MG63 (cell line): ENCODE measurements around the gene DLGAP1. TPM values are rescaled to one million over a fixed set of nuclear protein-coding genes. Genes with fewer than 3 reads are reported as not detected.
A peak's percentile ranks its signal among the peaks of the same experiment; 100 is the strongest.
"Not testable (repeated sequence)": the region's sequence is repeated elsewhere in the genome, so short reads cannot be mapped to it uniquely, and the experiment has no call there.

Experiments
- DNase-seq: peaks from one replicate; pipeline ENCODE4 v3.0.0-alpha.2; 2020
- H3K27me3 ChIP-seq: fragments of 250-450 bp; sonication (Bioruptor Pico); 2 replicates; pipeline ENCODE4 v1.5.1; 2020; ENCODE audit warnings: mild to moderate bottlenecking, moderate library complexity
- H3K36me3 ChIP-seq: fragments of 250-450 bp; sonication (Bioruptor Pico); 2 replicates; pipeline ENCODE4 v1.5.1; 2020; ENCODE audit warnings: mild to moderate bottlenecking, moderate library complexity
- H3K4me3 ChIP-seq: fragments of 250-450 bp; sonication (Bioruptor Pico); 2 replicates; pipeline ENCODE4 v1.5.1; 2020; ENCODE audit warnings: mild to moderate bottlenecking, moderate library complexity
- H3K9me3 ChIP-seq: fragments of 250-450 bp; sonication (Bioruptor Pico); 2 replicates; pipeline ENCODE4 v1.5.1; 2020; ENCODE audit warnings: mild to moderate bottlenecking, moderate library complexity
- total RNA-seq: library from RNA; depleted of rRNA; stranded (reverse); fragments of >200 nt; shearing (Covaris generic); gene quantifications from 2 replicates; pipeline ENCODE4 v1.2.3, GENCODE V29; 2014; ENCODE audit warnings: low replicate concordance

DLGAP1 gene
- total RNA-seq, 1 experiment from 2014 or later, result 3.4 TPM

DNA sequence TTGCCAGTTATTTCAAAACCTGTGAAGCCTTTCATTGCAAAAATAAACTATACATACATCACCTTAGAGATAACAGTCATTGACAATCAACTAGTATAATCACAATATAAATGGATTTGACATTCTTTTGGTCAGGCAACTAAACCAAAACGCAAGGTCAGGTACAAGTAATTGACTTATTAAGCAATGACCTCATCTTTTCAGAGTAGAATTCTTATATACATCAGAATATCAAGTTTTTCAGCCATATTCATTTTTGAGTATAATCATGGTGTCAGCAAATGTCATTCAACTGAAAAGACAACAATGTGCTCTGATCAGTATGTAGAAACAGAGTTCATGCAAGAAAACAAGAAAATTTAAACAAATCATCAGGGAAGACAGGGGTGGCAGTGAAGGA is 796.6 kb downstream of the DLGAP1 start:
- no peaks in the 10 kb centered on the region for H3K36me3 ChIP-seq
- DNase-seq, result no peak

DNA sequence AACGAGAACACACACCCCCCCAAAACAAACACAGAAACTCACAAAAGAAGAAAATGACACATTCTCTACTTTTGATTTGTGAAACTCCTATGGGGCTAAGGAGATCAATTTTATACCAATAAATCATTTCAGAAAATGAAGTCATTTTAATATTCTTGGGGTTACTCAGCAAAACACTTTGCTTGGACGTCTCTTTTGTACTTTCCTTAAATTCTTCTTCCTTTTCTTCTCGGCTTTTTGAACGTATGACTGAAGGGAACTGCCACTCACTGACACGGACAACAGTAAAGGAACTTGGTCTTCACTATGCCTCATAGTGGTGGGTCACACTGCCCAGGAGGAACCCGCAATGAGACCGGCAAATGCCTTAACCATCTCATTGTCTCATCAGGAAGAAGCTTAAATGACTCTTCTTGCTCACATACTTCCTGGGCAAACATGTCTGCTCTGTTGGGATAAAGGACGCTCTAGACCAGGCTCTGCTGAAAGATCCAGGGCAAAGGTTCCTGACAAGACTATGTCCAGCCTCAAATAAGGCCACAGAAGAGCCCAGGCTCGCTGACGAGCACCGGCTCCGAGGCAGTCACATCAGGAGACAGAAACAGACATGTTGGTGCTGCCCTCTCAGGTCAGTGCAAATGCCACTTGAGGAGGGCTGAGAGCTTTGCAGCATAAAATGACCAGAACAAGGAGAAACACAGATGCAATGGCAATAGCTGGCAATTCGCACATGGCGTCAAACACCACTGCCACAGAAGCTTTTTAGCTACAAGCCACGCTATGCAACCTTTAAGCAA is 799.7 kb downstream of the DLGAP1 start:
- Histone ChIP-seq H3K4me3 (no peak overlapping the region), H3K27me3 (no peaks in the 10 kb centered on the region), H3K9me3 (no peaks in the 10 kb centered on the region), H3K36me3 (no peaks in the 10 kb centered on the region)
- DNase-seq, result no peak

More for the DNA sequence above, 796.6 kb downstream of the DLGAP1 start:
- Histone ChIP-seq H3K4me3 (no peak overlapping the region), H3K9me3 (0 out of 2 replicates have a peak, but pooled peaks cover 3% of the 10 kb centered on the region), H3K27me3 (no peaks in the 10 kb centered on the region)

DNA sequence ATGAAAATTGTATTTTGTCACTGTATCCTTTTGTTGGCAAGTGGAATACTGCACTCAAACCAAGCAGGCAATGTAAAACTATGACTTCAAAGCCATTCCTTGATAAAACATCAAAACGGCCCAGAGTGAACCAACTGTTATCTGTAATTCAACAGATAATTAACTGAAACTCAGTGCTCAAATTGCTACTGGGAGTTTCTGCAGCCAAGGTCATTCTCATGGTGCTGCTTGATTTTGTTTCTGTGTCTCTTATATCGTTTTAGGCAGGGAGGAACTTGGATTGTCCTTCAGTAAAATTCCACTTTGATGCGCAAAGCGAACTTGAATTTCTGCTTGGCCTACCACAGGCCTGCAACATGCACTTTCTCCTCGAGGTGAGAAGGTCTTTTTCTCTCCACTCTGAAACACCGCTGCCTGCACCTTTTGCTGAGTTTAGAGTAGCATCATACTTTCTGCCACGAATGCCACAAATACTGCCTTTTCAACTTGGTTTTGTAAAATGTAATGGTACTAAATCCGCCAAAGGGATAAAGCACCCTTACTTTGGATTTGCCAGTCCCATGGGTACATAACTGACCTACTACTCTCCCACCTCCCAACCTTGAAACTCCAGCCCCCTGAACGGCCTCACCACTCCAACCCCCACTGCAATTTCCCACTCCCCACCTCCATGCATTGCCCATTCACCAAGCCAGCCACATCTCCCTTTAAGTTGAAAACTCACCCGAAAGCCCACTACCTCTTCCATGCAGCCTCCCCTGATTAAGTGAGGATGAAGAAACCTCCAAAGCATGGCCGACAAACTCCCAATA is 800.5 kb downstream of the DLGAP1 start:
- DNase-seq, result no peak
- no peaks in the 10 kb centered on the region for H3K36me3 ChIP-seq
- no peaks in the 10 kb centered on the region for H3K9me3 ChIP-seq
- H3K4me3 ChIP-seq, result no peak overlapping the region
- no peaks in the 10 kb centered on the region for H3K27me3 ChIP-seq

DNA sequence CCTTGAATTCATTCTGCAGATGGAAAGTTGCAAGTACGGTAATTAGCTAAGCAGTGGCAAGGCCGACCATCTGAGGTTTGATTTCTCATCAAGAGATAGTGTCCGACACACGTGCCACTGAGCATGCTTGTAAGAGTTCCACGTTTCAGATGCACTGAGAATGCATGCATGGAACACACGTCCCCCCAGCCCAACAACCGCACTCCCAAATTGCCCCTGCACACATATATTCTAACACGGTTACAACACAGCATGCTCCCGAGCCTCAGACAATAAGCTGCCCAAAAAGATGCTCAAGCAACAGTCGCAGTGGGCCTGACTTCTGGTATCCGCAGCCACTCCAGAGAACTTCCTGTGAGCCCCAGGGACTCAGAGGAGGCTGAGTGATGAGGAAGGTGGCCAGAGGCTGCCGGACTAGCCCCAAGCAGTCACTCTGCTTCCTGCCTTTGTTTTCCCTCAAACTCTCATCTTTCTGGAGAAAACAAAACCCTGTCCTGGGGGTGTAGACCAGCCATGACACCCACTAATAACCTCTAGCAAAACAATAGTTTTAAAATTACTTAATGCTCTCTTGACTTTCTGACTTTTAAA is 801.2 kb downstream of the DLGAP1 start:
- no peaks in the 10 kb centered on the region for H3K9me3 ChIP-seq
- no peaks in the 10 kb centered on the region for H3K36me3 ChIP-seq
- no peak for DNase-seq
- no peak overlapping the region for H3K4me3 ChIP-seq
- no peaks in the 10 kb centered on the region for H3K27me3 ChIP-seq

DNA sequence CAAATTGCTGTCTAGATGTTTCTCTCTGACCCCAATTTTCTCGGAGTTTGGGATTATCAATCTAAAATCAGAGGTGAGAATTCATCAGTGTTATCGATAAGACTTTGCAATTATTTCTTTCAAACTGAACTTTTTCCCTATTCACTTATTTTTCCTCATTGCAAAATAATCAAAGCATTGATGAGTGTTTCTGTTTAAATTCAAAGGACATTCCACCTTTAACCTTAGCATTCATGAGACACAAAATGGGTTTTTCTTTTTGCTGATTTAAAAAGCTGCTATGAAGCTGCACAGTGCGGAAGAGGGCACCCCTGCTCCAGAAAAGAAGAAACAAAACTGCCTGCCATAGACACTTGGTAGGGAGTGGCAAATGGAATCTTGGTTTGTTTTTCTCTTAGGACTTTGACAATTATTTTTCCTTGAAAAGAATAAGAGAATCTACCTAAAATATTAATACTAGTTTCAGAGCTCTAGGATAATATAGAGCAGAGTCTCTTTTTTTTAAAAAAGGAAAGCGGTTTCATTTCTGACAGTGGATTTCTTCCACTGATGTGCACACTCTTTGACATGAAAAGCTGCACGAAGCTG is 801.8 kb downstream of the DLGAP1 start:
- Histone ChIP-seq H3K4me3 (no peak overlapping the region), H3K36me3 (no peaks in the 10 kb centered on the region), H3K27me3 (no peaks in the 10 kb centered on the region), H3K9me3 (no peaks in the 10 kb centered on the region)
- DNase-seq, result no peak

DNA sequence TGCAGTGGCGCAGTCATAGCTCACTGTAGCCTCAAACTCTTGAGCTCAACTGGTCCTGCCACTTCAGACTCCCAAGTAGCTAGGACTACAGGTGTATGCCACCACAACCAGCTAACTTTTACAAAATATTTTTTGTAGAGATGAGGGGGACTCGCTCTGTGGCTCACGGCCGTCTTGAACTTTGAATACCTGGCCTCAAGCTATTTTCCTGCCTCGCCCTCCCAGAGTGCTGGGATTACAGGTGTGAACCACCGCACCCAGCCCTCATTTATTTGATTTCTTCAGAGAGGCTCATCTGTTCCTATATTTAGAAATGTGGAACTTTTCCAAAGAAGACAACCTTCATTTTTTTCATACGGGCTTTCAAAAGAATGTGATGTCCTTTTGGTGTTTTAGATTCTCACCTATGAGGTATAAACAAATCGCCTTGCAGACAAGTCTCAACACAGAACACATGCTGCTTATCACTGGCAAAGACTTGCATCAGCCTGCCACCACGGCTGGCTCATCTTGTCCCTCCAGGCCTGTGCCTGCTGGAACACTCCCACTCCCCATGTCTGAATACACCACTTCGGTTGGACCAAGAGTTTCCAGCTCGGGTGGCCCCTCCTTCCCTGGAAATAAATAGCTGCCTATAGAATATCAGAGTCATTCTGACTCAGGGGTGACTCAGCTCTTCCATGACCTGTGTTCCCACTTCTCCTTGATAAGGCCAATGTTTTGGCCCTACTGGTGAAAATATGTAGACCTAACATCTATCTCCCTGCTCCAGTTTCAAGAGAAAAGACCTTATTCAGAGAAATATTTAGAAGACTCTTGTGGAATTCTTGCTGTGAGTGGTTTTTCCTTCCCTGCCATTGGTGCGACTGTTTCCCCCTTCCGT is 802.5 kb downstream of the DLGAP1 start:
- DNase-seq, result peak; percentile 94
- H3K27me3 ChIP-seq, result no peaks in the 10 kb centered on the region
- no peaks in the 10 kb centered on the region for H3K36me3 ChIP-seq
- H3K4me3 ChIP-seq, result no peak overlapping the region
- H3K9me3 ChIP-seq, result no peaks in the 10 kb centered on the region

DNA sequence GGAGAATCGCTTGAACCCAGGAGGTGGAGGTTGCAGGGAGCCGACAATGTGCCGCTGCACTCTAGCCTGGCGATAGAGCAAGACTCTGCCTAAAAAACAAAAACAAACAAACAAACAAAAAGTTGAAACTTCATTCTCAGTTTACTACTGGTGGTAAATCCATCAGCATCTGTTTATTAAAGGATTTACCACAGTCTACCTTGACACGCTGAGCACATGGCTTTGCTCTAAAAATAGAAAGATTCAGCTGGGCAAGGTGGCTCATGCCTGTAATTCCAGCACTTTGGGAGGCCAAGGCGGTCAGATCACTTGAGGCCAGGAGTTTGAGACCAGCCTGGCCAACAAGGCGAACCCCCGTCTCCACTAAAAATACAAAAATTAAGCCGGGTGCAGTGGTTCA is 803.8 kb downstream of the DLGAP1 start:
- no peaks in the 10 kb centered on the region for H3K36me3 ChIP-seq
- no peaks in the 10 kb centered on the region for H3K27me3 ChIP-seq
- DNase-seq, result no peak
- no peaks in the 10 kb centered on the region for H3K9me3 ChIP-seq
- no peak overlapping the region for H3K4me3 ChIP-seq

DNA sequence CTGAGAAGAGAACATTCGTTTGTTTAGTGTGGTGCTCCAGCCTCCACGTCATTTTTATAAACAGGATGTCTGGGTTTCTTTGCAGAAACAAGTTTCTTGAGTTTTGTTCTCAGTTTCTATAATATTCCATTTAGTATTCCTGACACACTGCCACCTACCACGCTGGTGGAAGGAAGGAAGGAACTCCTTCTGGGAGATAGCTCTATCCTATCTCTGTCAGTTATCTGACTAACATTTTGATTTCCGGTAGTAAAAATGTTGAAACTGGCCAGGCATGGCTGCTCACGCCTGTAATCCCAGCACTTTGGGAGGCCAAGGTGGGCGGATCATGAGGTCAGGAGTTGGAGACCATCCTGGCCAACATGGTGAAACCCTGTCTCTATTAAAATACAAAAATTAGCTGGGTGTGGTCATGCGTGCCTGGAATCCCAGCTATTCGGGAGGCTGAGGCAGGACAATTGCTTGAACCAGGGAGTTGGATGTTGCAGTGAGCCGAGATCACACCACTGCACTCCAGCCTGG is 804.5 kb downstream of the DLGAP1 start:
- H3K9me3 ChIP-seq, H3K4me3 ChIP-seq, H3K27me3 ChIP-seq, H3K36me3 ChIP-seq: not testable (repeated sequence)
- peak; percentile 80 for DNase-seq

DNA sequence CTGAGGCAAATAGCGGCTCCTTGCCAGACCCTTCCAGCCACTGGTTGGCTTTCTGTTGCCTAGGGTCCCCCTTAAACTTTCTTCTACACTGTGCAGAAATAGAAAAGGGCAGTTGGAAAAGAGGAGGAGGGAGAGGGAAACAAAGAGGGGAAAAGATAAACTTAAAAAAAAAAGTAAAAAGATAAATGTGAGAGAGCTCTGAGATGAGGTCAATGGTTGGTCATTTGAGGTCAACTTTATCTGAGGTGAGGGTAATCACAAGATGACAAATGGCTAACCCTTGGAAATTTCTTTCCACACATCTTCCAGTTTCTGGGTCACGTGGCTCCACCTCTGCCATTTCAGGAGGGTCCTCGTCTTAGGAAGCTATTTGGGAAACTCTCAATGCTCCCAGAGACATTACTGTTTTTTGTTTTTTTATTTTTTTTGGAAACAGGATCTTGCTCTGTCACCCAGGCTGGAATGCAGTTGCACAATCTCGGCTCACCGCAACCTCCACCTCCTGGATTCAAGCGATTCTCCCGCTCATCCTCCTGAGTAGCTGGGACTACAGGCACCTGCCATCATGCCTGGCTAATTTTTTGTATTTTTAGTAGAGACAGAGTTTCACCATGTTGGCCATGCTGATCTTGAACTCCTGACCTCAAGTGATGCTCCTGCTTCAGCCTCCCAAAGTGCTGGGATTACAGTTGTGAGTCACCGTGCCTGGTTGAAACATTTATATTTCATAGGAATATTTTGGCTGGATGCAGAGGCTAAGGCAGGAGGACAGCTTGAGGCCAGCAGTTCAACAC is 805.3 kb downstream of the DLGAP1 start:
- no peaks in the 10 kb centered on the region for H3K9me3 ChIP-seq
- H3K36me3 ChIP-seq, result no peaks in the 10 kb centered on the region
- H3K27me3 ChIP-seq, result no peaks in the 10 kb centered on the region
- no peak overlapping the region for H3K4me3 ChIP-seq
- peak; percentile 80 for DNase-seq

DNA sequence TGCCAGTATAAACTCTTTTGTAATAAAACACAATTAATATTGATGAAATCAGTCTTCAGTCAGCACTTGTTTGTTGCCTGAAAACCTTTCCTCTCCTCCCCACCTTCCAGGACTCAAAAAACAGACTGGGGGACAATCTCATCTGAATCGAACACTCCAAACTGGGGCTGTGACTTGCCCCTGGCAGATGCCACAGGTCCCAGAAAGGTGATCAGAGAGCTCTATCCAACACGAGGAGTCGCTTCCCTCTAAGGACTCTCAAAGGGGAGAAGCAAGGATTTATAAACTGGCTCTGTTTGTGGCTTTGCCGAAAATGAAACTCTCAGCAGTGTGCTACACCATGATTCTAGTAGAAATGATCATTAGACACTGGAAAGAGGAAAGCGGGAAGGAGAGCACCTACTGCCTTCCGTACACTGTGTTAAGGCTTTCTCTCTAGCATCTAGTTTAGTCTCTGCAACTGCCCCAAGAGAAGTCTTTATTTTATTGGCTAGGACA is 805.9 kb downstream of the DLGAP1 start:
- H3K27me3 ChIP-seq, result no peaks in the 10 kb centered on the region
- H3K36me3 ChIP-seq, result no peaks in the 10 kb centered on the region
- DNase-seq, result no peak
- H3K4me3 ChIP-seq, result no peak overlapping the region
- H3K9me3 ChIP-seq, result no peaks in the 10 kb centered on the region

DNA sequence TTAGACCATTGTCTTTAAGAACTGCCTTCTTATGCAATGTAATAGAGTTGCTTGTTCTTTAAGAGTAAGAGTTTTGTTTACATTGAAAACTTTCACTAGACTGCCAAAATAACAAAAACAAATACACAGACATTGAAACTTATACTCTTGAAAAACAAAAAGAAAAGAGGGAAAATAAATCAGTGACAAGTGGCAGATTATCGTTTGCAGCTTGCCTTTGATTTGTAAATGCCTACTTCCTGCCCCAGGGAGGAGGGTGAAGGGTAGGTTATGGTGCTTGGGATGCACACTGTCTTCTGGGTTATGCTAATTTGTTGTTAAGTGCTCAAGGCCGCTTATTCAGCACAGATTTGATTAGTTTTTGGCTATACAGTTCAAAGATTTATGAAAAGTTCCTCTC is 806.5 kb downstream of the DLGAP1 start:
- H3K4me3 ChIP-seq, result no peak overlapping the region
- no peak for DNase-seq
- no peaks in the 10 kb centered on the region for H3K36me3 ChIP-seq
- no peaks in the 10 kb centered on the region for H3K27me3 ChIP-seq
- H3K9me3 ChIP-seq, result no peaks in the 10 kb centered on the region

DNA sequence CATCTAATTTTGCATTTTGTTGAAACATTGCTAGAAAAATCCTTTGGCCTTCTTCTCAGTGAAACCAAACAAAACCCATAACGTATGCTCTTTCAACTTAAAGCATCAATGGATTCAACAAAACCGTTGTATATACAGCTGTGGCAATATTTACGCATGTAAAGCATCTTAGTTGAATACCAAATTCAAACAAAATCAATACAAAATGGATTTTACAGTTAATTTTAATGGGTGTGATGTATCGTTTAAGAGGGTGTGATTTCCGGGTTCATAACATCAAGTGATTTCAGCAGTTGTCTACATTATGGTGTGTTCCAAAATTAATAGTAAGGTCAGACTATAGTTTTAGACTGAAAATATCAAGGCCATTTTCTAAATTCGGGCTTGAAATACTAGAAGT is 806.9 kb downstream of the DLGAP1 start:
- no peaks in the 10 kb centered on the region for H3K27me3 ChIP-seq
- DNase-seq, result no peak
- no peaks in the 10 kb centered on the region for H3K36me3 ChIP-seq
- H3K4me3 ChIP-seq, result no peak overlapping the region
- H3K9me3 ChIP-seq, result no peaks in the 10 kb centered on the region

DNA sequence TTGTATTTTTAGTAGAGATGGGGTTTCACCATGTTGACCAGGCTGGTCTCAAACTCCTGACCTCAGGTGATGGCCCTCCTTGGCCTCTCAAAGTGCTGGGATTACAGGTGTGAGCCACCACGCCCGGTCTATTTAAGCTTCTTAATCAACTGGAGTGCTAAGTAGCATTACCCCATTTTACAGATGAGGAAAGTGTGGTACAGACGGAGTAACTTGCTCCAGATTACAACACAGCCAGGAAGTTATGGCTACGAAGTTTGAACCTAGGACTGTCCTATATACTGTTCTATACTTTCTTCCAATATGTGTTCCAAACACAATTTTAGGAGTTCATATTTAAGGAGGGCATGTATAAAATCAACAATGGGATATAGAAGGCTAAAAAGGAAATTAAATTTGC is 807.5 kb downstream of the DLGAP1 start:
- Histone ChIP-seq H3K36me3 (no peaks in the 10 kb centered on the region), H3K27me3 (no peaks in the 10 kb centered on the region), H3K9me3 (no peaks in the 10 kb centered on the region), H3K4me3 (no peak overlapping the region)
- no peak for DNase-seq

DNA sequence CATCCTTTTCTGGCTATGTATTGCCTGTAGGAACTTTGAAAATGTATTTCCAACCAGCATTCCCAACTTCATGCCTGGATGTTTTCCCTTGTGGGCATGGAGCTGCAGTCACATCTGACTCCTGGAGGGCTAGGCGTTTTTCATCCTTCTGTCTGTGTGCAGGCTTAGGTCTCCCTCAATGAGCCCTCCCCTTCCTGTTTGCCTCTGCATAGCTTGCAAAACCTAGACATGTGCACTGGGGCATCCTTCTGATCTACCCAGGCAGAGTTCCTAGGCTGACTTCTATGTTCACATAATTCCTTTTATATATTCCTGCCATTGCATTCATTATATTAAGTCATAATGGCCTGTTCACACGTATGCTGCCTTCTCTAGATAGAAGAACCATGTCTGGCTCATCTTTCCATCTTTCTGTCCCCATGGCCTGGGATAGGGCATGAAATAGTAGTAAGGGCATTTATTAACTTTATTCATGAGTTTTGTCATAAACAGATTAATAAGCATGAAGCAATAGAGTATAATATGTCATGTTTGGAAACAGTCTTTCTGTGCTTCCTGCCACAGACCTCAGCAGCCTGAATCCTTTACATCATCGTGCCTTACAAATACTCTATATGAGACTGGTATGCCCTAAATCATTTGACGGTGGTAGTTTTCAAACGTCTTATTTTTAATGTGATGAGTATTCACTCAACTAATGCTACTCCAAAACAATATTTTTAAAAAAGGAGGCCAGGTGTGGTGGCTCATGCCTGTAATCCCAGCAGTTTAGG is 809.5 kb downstream of the DLGAP1 start:
- Histone ChIP-seq H3K9me3 (no peaks in the 10 kb centered on the region), H3K4me3 (no peak overlapping the region), H3K36me3 (no peaks in the 10 kb centered on the region), H3K27me3 (no peaks in the 10 kb centered on the region)
- DNase-seq, result no peak
